HG03565 (cell line): Measurements from ENCODE around the gene DNMT3L.
"Not testable (repeated sequence)": the region's sequence is repeated elsewhere in the genome, so short reads cannot be mapped to it uniquely, and the experiment has no call there.

Source experiments
- ATAC-seq: cut with Tn5 transposase; IDR thresholded peaks from one replicate; pipeline ENCODE4 v1.9.1; 2021; ENCODE audit warnings: mild to moderate bottlenecking, moderate library complexity; ENCODE audit not compliant: unreplicated experiment

Gene DNMT3L

DNA sequence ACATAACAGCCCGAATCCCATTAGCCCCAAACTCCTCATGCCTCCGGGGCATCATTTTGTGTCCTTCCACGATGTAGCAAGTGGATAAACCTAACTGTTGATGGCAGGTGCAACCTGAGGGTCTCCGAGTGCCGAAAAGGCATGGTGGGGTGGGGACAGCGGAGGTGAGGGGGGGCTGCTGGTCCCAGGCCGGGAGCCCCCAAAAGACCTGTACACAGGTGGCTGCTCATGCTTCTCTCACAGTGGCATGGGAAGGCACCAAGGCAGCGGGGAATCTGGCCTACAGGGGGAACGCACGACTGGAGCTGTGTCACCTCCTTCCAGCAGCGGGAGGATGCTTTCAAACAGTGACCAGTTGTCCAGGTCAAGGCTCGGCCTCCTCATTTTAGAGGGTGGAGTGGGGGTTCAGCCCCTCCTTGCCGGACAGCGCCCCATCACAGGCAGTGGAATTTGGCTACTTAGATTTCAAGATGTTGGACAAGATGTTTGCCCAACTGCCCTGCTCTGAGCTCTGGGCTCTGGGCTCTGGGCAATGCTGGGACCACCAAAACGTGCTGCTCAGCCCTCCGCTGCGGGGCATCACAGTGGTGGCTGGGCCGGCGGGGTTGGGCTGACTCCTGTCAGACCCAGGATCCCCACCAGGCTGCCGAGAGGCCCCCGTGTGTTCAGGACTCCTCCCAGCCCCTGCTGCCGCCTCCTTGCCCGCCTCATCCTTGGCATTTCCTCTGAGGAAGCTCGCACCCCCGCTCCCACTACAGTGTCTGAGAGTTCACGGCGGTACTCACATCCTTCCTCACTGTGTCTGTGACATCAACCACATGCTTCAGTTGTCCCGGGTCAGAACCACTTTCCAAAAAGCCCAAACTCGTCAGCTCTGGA is 7.6 kb downstream of the DNMT3L start:
- ATAC-seq: no peak

- not testable (repeated sequence) for ATAC-seq
Measured at GRCh38 chr21:44249204-44250037, 12.3 kb downstream of the DNMT3L start.

DNA sequence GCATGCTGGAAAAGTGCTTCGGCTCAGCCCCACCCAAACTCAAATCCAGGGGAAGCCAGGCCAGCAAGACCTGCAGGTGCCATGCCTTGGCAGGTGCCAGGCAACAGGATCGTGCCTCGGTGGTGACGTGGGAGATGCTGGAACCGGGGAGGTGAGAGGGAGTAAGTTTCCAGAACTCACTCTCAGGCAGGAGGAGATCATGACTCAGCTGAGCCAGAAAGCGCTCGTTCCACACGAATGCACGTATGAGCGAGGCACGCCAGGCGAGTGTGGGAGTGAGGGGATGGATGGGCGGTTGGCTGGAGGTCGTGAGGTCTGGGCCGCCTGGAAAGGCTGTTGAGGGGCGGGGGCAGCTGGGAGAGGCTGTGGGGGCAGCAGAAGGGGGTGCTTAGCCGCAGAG is 13.8 kb downstream of the DNMT3L start:
- ATAC-seq: not testable (repeated sequence)

DNA sequence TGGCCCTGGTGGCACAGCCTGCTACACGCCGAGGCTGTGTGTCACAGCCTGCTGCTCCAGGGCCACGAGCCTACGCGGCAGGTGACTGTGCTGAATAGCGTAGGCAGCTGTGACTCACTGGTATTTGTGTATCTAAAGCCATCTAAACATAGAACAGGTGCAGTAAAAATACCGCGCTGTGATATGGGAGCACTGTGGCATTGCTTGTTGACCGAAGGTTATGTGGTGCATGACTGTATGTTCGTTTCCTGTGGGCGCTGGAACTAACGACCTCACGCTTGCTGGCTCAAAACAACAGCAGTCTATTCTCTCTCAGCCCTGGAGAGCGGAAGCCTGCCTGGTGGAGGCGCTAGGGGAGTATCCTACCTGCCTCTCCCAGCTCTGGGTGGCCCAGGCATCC is 17.7 kb downstream of the DNMT3L start:
- ATAC-seq: peak; percentile 47

- ATAC-seq: not testable (repeated sequence)
Measured at GRCh38 chr21:44241281-44241680, 20.4 kb downstream of the DNMT3L start.

DNA sequence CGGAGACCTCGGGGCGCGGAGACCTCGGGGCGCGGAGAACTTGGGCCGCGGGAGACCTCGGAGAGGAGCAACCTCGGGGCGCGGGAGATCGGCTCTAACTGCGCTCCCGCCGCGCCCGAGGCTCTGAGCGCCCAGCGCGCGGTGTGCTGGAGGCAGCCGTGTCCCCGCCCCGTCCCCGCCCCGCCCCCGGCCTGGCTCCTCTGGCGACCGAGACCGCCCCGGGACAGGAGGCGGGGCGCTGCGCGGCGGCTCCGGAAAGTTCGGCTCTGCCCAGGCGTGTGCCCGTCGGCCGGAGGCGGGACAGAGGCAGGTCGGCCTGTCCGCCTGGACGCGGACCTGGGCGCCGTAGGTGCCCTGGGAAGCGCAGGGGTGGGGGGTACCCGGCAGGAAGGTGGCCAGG is 20.9 kb downstream of the DNMT3L start, which contains the start of gene ICOSLG:
Gene ICOSLG, minus strand, starts transcription at position 102 of the 400 bp plus-strand sequence. CDS start 126 bp downstream, outside the sequence.
- not testable (repeated sequence) for ATAC-seq

- not testable (repeated sequence) for ATAC-seq
Measured at GRCh38 chr21:44240353-44240752, 21.3 kb downstream of the DNMT3L start.

DNA sequence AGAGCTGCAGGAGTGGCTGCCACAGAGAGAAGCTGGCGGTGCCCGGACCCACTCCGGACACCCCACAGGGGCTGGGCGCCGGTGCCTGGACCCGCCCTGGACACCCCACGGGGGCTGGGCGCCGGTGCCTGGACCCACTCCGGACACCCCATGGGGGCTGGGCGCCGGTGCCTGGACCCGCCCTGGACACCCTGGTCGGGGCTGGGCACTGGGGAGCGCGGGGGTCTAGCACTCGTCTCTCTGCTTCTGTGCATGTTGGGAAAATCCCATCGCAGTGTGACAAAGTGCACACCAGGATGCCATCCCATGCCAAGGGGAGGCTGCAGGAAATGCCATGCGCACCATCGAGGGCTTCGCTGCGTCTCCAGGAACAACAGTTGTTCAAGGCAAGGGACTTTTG is 32.1 kb downstream of the DNMT3L start:
- not testable (repeated sequence) for ATAC-seq

GRCh38 chr21:44228109-44228508 is 33.6 kb downstream of the DNMT3L start:
- not testable (repeated sequence) for ATAC-seq

DNA sequence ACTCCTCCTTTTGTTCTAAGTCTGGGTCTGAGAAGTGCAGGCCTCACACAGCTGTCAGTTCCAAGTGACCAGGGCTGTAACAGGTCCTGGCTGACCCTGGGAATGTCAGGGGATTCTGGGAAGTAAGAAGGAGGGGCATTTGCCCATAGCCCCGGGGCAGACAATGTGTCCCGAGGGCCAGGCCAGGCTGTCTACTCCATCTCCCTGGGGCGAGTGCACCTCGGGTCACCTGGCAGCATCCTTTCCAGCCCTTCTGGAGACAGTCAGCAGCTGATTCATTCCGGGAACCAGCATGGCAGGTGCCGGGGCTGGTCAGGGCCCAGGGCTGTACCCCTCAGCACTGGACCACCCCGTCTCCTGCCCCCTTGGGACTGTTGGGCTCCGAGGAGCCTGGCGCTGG is 34.1 kb downstream of the DNMT3L start:
- ATAC-seq: not testable (repeated sequence)

- ATAC-seq: not testable (repeated sequence)
Measured at GRCh38 chr21:44225605-44226004, 36.1 kb downstream of the DNMT3L start.

DNA sequence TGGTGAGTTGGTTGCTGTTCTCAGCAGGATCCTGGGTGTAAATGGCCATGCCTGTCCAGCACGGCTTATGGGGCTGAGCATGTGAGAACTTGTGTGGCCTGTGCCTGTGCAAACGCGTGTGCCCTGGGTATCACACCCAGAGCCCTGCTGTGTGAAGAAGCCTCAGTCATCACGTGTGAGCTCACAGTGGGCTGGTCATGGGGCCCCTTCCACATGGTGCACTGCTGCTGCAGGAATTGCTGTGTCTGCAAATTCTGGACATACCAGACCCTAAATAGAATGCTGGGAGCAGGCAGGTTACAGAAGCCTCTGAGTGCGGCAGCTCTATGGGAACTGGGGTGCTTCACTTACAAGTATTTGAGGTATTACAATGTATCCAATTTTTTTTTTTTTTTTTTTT is 38.4 kb downstream of the DNMT3L start:
- not testable (repeated sequence) for ATAC-seq

- not testable (repeated sequence) for ATAC-seq
Measured at GRCh38 chr21:44220674-44221073, 41.0 kb downstream of the DNMT3L start.

- ATAC-seq: not testable (repeated sequence)
Measured at GRCh38 chr21:44218461-44218860, 43.2 kb downstream of the DNMT3L start.

GRCh38 chr21:44211978-44212377 is 49.7 kb downstream of the DNMT3L start:
- not testable (repeated sequence) for ATAC-seq

GRCh38 chr21:44211574-44211973 is 50.1 kb downstream of the DNMT3L start:
- ATAC-seq: not testable (repeated sequence)

DNA sequence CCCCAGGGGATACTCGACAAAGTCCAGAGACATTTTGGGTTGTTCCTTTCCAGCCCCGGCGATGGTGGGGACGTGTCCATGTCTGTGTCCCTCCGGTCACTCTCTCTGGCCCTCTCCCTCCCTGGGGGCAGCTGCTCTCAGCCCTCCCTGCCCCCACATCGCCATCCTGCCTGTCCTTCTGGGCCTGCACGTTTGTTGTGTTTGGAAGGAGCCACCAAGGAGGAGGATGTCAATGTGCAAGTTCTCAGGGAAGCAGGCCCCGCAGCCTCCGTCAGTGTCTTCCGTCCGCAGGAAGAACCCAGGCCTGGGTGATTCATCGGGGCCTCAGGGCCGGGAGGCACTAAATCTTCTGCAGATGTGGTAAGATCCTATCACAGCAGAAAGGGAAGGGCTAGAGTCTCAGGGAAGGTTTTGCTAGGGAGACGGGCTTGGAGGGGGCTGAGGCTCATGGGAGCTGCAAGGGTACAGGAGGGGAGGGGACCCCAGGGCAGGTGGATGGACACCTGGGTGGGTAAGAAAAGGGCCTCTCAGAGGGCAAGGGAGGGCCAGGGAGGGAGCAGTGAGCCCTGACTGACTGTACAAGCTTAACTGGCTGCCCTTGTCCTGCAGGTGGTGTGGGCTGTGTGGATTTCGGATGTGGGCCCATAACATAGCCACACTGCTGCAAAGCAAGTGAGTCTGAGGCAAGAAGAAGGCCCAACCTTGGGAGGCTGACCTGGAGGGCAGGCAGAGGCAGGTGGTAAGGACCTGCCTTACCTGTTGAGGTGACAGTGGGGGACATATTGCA is 53.6 kb downstream of the DNMT3L start:
- not testable (repeated sequence) for ATAC-seq

- ATAC-seq: peak; percentile 64
Measured at GRCh38 chr21:44206698-44207676, 54.7 kb downstream of the DNMT3L start.

GRCh38 chr21:44206187-44206586 is 55.5 kb downstream of the DNMT3L start:
- not testable (repeated sequence) for ATAC-seq
